ENCODE results near the gene AACS. TPM values are rescaled to one million over a fixed set of nuclear protein-coding genes. Genes with fewer than 3 reads are reported as not detected.

The AACS gene
- total and polyA plus RNA-seq, 2 of the 4 experiments (the other 2 are of a cell fraction), result 22.0 to 24.9 TPM

- Histone ChIP-seq H3K36me3 (ENCODE audit: control insufficient read depth, insufficient read depth, low read length) (no peaks in the 10 kb centered on the region), H3K27me3 (ENCODE audit: control insufficient read depth, insufficient read depth, low read length) (no peaks in the 10 kb centered on the region), H2AK5ac (ENCODE audit: low read depth, low read length) (no peak overlapping the region), H4K20me1 (ENCODE audit: insufficient read depth, low read length) (no peaks in the 10 kb centered on the region), H3K9me1 (ENCODE audit: insufficient read depth, low read length) (no peaks in the 10 kb centered on the region), H3K4me2 (ENCODE audit: low read depth, low read length) (no peak overlapping the region), H4K5ac (ENCODE audit: low read depth, low read length) (no peak overlapping the region), H3K4me1 (ENCODE audit: control insufficient read depth, insufficient read depth, low read length) (no peaks in the 10 kb centered on the region), H3K9me3 (ENCODE audit: control insufficient read depth, insufficient read depth, low read length) (no peaks in the 10 kb centered on the region), H3K27ac (ENCODE audit: insufficient read depth, low read length) (no peak overlapping the region), H3K56ac (ENCODE audit: extremely low read depth, insufficient read depth, low read length) (no peak overlapping the region), H2BK120ac (ENCODE audit: low read depth, low read length) (no peak overlapping the region), H3K79me1 (ENCODE audit: low read depth in 1 of 2, low read length in 2 of 2) (no peaks in the 10 kb centered on the region), H3K18ac (ENCODE audit: low read depth, low read length) (no peak overlapping the region), H3K4me3 (ENCODE audit: insufficient read depth, low read depth, low read length) (no peak overlapping the region), H2BK5ac (ENCODE audit: low read depth, low read length, poor library complexity, severe bottlenecking) (no peak overlapping the region), H4K91ac (ENCODE audit: insufficient read depth, low read depth, low read length) (no peak overlapping the region), H2BK20ac (ENCODE audit: low read depth, low read length) (no peak overlapping the region), H3K14ac (replicated peaks; ENCODE audit: low read depth, low read length) (no peak overlapping the region), H3K4ac (ENCODE audit: low read depth, low read length) (no peak overlapping the region), H2AK9ac (replicated peaks; ENCODE audit: low read depth, low read length, poor library complexity) (no peak overlapping the region), H2AFZ (replicated peaks; ENCODE audit: low read length, poor library complexity) (no peak overlapping the region), H2BK15ac (ENCODE audit: low read depth, low read length) (no peak overlapping the region), H4K8ac (ENCODE audit: low read depth in 2 of 2, low read length in 2 of 2) (no peak overlapping the region), H3K9ac (ENCODE audit: low read depth, low read length) (no peak overlapping the region), H3K23ac (ENCODE audit: low read depth, low read length) (no peak overlapping the region)
- no peak for DNase-seq
- ChIA-PET POLR2A (ENCODE audit: unreplicated experiment) (no interaction called here), CTCF (no interaction called here)
- no TSS peak for BruUV-seq (replicated peaks)
- ATAC-seq (ENCODE audit: low read depth), result no peak
- WGBS, 2 experiments (ENCODE audit: extremely low coverage in 2 of 2, insufficient read length in 1 of 2), result no CpG with 5 or more reads among the region's 3 CpGs
- TF ChIP-seq RCOR1 (IDR thresholded peaks at IDR 0.05; ENCODE audit: insufficient replicate concordance, low read length) (no peak), CHD1 (IDR thresholded peaks at IDR 0.05; ENCODE audit: low read depth, low read length) (no peak), USF2 (IDR thresholded peaks at IDR 0.05; ENCODE audit: low read depth, low read length) (no peak), BHLHE40 (IDR thresholded peaks at IDR 0.05; ENCODE audit: low read depth, low read length) (no peak), POLR2A (IDR thresholded peaks at IDR 0.05; ENCODE audit: low read depth, low read length) (no peak), RFX5 (IDR thresholded peaks at IDR 0.05; ENCODE audit: low read depth, low read length) (no peak)
- in situ Hi-C loops (cut with MboI; ENCODE audit: low sequenced_read_pairs), result no loop called here
- dilution Hi-C loops (cut with HindIII; ENCODE audit: low sequenced_read_pairs, unreplicated experiment), result no loop called here
- intact Hi-C loops (cut with micrococcal nuclease), result no loop called here
Measured at GRCh38 chr12:125157177-125157576, 91.9 kb downstream of the AACS start.
